ENCODE results near the gene DYNLT3.

Gene DYNLT3, protein sequence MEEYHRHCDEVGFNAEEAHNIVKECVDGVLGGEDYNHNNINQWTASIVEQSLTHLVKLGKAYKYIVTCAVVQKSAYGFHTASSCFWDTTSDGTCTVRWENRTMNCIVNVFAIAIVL
- 44.4 to 52.7 reads per million in 2 donors for total RNA-seq

DNA sequence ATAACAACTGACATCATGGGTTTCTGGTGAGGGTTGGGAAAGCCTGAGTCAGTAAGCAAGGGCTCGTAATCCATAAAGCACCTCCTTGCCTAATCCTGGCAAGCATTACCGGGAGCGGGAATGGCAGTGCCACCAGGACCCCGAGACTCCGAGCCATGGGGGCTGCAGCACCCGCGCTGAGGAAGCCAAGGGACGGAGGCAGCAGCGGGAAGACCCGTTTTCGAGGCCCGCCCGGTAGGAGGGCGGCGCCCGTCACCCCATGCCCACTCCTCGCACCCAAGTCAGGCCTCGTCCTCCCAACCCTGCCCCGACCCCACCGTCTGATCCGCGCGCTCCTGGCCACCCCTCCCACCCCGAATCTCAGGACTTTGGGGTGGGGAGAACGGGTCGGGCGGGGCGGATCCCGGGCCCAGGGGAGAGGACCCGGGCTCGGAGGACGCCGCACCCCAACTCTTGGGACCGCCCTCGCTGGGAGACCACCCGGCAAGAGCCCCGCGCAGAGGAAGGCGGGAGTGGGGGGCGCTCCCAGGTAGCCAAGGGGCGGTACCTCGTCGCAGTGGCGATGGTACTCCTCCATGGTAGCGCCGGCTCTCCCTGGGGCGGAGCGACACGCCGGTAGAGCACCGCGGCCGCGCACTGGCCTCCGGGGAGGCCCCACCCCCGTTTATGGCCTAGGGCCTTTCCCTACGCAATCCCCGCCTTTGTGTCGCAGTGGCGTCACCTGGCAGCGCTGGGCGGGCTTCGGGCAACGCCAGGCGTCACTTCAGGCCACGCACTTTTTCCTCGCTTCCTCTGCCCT lies at the start of gene DYNLT3:
TSS of gene DYNLT3 (minus strand) at position 638 of the 799 bp plus-strand sequence. CDS start at position 577, 61 bp downstream.
- peak; percentile 55 to 89 (median 71) for DNase-seq

DNA sequence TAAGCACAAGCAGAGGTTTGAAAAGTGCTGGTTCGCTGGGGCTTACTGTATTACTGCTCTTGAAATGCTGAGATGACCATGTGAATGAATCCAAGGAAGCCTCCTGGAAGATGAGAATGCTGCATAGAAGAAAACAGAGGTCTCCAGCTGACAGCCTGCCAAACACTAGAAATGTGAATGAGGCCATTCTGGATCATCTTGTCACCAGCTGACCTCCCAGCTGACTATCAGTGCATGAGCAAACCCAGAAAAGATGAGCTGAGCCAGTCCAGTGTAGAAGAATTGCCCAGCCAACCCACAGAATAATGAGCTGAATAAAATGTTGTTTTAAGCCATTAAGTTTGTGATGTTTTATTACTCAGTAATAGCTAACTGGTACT lies 49.1 kb upstream of the DYNLT3 start:
- no peak for DNase-seq

DNA sequence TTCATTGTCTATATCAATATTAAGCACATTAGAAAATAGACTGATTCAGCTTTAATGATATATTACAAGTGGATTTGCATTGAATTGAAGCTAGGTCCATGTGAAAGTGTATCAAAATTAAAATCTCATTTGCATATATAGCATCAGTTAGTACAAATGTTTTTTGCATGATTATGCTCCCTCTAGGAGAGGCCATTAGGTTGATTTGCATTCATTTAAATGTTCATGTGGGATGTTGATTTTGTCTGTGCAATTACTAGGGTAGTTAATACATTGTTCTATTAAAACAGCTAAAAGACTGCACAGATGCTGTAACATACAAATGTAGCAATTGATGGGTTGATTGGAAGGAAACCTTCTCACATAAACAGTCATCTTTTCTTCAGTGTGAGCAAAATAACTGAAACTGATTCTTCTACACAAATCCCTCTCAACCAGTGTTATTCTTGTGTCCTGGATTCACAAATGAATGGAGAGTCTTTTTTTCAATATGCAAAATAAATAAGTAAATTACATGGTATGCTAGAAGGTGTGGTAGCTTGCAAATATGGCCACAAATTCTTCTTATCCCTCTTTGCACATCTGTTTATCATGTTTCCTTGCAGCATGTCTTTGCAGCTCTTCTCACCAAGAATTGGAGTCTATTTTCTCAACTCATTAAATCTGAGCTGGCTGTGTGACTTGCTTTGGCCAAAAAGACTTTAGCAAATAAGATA lies 48.6 kb upstream of the DYNLT3 start:
- DNase-seq = no peak

DNA sequence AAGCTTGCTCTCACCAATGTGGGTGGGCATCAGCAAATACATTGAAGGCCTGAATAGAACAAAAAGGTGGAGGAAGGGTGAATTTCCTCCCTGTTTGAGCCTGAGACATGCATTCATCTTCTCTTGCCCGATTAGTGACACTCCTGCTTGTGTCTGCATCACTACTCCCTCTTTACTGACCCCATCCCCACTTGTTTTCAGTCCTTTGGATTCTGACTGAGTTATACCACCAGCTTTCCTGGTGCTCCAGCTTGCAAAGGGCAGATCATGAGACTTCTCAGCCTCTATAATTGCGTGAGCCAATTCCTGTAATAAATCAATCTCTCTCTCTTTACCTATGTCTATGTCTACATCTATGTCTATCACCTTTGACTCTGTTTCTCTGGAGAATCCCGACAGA lies 47.4 kb upstream of the DYNLT3 start:
- no peak for DNase-seq

DNA sequence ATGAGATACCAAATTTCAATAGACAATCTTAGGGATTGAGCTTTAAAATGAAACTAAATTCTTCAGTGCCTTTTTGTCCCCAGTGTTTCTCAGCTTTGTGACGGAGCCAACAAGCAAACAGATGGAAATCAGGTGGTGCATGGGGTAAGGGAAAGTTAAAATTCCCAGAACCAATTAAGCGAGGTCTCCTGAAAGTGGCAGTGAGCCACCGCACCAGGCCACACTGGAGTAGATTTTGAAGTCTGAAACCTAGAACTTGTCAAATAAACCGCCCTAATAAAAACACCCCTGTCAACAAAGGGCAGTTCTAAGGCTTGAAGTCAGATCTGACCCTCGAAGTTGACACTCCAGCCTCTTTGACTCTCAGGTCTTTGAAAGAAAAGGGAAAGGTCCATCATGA lies 40.6 kb upstream of the DYNLT3 start:
- no peak for DNase-seq

DNA sequence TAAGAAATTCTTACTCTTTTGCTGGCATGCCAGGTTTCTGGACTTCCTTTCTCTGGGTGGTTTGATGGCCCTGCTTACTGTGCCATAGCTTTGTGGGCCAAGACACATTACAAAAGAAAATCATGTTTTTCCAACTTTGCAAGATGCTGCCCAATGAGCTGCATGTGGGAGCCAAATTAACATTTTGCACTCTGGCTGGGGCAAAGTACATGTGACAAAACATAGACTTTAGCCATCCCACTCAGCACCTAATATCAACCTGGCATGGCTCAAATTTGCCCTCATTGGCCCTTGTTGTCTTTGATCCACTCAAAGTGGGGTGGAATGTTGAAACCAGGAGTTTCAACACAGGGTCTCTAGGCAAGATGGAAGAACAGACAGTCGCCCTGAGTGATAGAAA lies 40.0 kb upstream of the DYNLT3 start:
- DNase-seq = no peak

DNA sequence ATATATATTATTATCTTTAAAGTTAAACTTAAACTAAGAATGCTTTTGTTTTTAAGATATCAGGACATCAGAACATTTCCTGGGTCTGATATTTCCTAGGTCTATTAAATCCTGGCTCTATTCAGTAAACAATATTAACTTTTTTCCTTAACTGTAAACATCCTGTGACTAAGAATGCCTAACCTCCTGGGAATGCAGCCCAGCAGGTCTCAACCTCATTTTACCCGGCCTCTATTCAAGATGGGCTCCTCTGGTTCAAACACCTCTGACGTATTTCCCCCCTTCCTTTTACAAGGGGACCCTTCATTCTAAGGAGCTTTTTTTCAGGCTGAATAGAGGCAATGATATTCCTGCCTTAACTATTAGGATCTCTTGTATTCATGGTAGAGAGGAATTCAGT lies 35.8 kb upstream of the DYNLT3 start:
- no peak for DNase-seq

DNA sequence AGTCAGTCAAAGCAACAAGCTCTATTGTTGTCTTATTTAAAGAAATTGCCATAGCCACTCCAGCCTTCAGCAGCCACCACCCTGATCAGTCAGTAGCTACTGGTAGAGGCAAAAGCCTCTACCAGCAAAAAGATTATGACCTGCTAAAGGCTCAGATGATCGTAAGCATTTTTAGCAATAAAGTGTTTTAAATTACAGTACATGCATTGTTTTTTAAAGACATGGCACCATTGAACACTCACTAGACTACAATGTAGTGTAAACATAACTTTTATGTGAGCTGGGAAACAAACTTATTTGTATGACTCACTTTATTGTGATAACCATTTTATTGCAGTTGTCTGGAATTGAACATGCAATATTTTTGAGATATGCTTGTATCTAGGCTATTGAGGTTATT lies 32.3 kb upstream of the DYNLT3 start:
- no peak for DNase-seq

DNA sequence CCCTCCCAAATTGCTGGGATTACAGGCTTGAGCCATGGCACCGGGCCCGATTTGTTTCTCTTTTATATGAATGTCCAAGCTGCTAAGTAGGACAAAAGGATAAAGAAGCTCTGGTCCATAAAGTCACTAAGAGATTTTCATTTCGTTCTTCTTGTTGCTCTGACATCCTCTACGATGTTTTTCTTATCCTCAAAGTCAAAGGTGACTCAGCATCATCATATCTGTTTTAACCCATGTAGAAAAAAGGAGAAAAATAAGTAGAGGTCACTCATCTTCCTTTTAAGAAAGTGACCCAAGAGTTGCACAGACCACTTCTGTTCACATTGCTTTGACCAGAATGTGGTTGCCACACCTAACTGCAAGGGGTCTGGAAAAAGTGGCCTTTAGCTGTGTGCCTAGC lies 29.3 kb upstream of the DYNLT3 start:
- no peak for DNase-seq

DNA sequence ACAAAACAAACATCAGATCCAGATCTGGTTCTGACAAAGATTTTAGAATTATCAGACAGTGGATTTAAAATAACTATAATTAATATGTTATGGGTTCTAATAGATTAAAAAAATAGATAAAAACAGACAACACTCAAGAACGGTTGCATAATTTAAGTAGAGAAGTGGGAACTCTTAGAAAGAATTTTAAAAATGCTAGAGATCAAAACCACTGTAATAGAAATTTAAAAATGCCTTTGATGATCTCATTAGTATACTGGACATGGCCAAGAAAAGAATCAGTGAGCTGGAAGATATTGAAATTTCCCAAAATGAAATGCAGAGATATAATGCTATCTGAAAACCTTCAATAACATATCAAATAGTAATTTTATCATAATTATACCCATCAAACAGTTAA lies 28.3 kb upstream of the DYNLT3 start:
- DNase-seq = no peak

DNA sequence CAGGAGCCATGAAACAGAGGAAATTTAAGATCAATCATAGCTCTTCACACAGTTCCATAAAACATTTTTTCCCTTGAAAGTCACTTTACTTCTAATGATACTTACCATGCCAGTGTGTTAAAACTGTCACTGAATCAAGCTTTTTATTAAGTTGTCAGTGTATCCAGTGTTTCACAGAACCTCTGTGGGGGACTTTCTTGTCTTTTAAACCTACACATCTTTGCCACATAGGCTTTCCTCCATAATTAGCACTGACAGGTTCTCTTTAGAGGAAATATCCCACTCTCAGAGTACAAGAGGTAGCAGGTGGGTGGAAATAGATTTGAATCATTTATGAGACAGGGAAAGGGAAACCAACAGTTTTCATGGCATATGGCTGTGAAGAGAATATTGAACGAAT lies 25.8 kb upstream of the DYNLT3 start:
- no peak for DNase-seq

DNA sequence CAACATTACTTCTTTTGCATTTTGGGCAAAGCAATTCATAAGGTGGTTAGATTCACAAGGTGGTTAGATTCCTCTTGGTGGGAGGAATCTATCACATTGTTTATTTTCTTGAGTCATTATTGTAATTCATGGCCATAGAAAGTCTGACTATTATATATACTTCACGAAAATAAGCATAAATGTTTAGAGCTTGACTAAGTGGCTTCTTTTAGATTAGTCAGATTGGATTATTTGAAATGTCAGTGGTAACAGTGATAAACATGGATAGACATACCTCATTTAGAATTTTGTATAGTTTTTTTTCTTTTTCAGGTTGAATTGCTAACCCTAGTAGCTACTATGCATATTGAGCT lies 24.9 kb upstream of the DYNLT3 start:
- no peak for DNase-seq

DNA sequence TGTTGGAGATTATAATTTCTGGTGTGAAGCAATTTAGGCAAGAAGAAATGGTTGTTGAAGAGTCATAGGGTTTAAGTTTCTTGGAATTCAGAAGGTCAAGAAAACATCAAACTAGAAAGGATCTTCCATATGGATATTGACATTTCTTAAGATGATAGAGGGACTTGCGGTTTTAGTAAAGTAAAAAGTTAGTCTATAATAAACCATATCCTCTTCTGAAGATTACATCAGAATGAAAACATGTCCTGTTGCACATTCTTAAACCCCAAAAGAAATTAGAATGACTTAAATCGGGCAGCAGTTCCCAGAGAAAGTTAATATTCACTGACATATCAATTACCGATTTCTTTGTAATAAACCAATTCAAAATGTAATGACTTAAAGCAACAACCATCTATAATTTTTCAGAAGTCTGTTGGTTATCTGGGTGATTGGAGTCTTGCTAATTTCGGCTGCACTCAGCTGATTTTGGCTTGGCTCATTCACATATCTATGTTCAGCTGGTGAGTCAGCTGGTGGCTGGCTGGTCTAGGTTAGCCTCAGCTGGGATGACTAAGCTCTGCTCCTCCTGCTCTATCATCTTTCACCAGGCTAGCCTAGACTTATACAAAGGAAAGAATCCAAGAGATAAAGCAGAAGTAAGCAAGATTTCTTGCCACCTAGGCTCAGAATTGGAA lies 24.4 kb upstream of the DYNLT3 start:
- DNase-seq = no peak

DNA sequence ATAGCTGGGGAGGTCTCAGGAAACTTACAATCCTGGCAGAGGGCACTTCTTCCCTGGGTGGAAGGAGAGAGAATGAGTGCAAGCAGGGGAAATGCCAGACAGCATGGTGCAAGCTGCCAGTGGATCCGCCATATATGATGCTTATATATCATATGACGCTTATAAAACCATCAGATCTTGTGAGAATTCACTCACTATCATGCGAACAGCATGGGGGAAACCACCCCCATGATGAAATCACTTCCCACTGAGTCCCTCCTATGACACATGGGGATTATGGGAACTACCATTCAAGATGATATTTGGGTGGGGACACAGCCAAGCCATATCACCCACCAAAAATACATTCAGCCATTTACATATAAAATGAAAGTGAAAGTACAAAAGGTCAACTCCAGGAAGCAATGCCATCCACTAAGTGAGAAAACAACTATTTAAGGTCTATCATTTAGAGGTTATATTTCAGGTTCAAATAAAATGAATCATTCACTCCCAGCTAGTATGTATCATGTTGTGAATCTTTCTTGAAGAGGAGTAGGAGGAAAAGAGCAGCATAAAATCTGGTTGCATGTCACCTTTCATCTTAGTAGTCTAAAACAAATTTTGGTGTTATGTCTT lies 20.3 kb upstream of the DYNLT3 start:
- DNase-seq = no peak

DNA sequence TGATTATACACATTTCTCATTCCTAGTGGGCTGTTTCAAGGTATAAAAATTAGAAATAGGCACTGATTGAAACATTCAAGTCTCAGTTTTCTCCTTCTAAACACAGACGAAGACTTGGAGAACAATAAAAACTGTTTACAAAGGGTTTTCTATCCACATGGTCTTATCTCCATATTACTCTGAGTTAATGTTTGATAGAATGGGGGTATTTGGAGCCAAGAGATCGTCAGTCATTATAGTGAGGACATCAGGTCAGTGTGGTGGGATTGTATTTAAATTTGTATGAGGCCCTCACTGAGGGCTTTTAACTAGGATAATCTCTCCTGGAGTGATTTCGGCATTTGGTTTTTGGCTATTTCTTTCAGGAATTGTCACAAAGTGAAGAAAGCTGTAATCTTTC lies 16.4 kb upstream of the DYNLT3 start:
- DNase-seq = no peak

DNA sequence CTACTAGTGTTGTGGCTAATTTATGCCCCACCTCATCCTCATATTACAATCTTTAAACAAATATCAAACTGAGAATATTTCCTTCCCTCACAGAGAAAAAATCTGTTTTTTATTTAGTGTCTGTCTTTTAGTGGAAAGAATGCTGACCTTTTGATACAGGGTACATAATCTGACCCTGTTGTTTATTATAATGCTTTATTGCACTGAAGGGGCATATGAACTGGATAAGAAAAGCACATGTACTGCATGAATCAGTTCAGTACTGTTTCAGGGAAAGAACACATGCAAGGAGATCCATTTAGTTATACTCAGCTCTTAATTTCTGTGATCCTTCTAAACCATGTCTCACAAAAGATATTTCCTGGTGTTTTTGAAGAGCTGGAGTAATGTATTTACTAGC lies 15.5 kb upstream of the DYNLT3 start:
- no peak for DNase-seq

DNA sequence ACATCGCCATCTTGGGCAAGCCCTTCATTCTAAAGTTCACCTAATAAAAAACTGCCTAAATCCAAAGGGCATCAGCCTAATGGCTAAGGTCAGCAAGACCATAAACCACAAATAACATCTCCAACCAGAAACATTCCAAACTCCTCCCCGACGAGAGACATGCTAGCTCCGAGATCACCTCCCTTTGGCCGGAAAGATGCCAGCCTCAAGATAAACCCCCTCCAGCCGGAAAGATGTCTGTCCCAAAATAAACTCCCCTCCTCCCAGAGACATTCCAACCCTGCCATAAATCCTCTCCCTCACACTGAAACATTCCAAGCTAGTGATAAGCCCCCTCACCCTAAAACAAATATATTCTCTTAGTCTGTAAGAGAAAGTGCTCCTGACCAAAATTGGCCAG lies 13.3 kb upstream of the DYNLT3 start:
- no peak for DNase-seq

DNA sequence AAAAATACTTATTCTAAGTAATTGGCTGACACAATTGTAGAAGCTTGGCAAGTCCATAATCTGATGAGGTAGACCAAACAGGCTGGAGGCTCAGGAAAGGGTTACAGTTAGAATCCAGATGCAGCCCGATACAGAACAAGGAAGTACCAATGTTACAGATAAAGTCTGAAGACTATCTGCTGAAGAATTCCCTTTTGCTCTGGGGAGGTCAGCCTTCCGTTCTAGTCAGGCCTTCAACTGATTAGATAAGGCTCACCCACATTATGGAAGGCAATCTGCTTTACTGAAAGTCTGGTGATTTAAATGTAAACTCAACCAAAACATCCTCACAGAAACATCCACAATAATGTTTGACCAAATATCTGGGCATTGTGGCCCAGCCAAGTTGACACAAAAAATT lies 7.4 kb upstream of the DYNLT3 start:
- DNase-seq = no peak

DNA sequence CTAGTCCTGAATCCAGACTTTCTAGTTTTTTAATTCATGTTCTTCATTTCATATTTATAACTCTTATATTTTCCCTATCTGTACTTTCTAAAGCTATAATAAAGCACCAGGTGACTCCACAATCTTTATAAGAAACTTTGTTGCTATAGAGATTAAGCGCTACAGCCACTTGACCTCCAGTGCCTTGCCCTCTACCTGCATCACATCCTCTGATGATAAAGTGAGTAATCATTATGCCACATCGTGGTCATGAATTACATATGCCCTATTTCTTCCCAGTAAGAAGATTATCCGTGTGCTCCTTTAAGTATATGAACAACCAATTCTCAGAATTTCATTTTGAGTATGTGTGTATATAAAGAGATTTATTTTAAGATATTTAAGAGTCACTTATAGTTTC lies 6.8 kb upstream of the DYNLT3 start:
- no peak for DNase-seq

DNA sequence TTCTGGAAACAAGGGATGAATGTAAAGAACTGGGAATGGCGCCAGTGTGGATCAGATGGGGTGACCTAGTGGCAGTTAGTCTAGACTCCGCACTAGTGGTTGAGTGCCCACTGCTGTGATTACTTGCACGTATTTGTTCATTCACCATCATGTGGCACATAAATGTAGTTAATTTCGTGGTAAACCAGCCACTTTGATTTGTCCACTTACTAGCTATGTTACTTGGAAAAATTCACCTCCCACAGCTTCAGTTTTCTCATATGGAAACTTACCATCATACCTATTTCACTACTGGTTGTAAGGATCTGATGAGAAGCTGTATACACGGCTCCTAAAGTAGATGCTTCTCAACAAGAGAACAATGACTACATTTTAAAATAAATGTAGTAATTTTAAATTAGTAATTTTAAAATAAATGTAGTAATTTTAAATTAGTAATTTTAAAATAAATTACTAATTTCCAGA lies 394 bp upstream of the DYNLT3 start:
- DNase-seq = no peak

DNA sequence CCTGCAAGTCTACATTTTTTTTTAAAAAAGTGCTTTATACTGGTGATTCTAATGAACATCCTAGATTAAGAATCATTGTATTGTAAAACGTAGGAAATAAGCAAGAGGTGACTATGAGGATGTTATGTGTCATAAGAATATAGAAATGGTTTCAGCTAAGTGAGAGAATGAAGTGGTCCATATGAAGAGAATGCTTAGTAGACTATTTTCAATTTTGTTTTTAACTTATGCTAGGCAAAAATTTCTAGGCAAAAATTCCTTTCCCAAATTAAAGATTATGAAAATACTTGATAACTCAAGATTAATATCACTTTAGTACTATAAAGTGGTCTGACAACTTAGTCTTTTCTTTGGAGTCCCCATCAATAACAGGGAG lies 825 bp downstream of the DYNLT3 start:
- no peak for DNase-seq

DNA sequence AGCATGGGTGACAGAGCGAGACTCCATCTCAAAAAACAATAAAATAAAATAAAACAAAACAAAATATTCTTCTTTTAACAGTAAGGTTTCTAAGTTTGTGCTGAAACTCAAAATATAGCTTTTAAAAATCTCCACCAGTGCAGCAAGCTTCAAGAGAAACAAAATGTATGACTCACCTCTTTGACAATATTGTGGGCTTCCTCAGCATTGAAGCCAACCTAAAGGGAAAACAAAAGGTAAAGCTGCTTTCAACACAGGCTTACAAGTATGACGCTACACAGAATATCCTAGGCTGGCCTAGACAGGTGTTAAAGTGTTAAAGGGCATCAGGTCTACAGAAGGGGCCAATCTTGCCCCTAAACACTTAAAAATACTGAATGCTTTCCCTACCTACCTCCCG lies 1.2 kb downstream of the DYNLT3 start:
- peak in 1 of 5 experiments; percentile 21 for DNase-seq

DNA sequence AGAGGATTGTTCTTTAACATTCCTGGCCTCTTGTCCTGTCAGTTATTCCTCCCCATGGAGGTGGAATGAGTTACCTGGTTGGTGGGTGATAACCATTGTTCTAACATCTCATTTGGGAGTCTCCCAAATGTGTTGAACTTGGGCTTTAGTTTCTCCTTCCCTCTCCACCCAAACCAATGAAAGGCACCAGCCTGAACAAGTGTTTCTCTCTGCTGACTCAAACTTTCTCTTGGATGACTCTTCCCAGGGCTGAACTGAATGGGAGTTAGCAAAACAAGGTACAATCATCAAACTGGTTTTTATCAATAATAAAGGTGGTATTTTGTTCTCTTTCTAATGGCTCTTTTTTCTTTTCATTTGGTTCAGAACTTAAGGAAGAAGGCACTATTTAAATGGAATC lies 2.7 kb downstream of the DYNLT3 start:
- no peak for DNase-seq

Data from T-helper 2 cell (primary cell).